ENCODE data around the gene SH3RF3.

The SH3RF3 gene

DNA sequence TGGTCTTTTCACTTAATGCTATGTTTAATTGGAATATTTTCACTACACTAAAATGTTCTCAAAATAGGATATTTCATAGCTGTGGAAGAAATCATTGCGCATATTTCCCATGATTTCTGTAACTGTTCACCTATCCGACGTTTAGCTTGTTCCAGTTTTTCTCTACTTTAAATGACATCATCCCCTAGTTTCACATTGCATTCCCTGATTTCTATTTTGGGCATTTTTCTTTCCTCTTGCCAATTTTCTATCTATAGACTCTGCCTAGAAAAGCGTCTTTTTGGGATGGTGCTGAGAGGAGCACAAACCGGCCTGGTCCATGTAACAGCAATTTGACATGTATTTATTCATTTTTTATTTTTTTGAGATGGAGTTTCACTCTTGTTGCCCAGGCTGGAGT is 163.4 kb downstream of the SH3RF3 start:
- DNase-seq: no peak

- no peak for DNase-seq
These were observed 164.7 kb downstream of the SH3RF3 start for GRCh38 chr2:109293663-109294062.

DNA sequence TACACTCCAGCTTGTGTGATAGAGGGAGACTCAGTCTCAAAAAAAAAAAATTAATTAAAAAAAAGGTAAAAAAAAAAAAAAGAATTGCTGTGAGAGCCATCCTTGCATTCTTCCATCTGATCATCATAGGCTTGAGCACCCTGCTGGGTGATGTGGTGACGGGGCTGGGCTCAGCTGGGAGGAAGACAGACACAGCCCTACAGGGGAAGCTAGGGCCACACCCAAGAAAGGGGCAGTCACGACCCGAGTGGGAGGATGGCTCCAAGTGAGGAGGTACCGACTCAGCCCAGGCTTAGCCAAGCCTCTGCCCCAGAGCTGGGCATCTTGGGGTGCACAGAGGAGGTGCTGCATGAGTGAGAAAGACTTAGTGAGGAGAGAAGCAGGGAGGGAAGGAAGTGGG is 165.5 kb downstream of the SH3RF3 start:
- DNase-seq: no peak

- DNase-seq: no peak
These were observed 166.2 kb downstream of the SH3RF3 start for GRCh38 chr2:109295070-109295780.

GRCh38 chr2:109295781-109296117 is 166.7 kb downstream of the SH3RF3 start:
- DNase-seq: no peak

DNA sequence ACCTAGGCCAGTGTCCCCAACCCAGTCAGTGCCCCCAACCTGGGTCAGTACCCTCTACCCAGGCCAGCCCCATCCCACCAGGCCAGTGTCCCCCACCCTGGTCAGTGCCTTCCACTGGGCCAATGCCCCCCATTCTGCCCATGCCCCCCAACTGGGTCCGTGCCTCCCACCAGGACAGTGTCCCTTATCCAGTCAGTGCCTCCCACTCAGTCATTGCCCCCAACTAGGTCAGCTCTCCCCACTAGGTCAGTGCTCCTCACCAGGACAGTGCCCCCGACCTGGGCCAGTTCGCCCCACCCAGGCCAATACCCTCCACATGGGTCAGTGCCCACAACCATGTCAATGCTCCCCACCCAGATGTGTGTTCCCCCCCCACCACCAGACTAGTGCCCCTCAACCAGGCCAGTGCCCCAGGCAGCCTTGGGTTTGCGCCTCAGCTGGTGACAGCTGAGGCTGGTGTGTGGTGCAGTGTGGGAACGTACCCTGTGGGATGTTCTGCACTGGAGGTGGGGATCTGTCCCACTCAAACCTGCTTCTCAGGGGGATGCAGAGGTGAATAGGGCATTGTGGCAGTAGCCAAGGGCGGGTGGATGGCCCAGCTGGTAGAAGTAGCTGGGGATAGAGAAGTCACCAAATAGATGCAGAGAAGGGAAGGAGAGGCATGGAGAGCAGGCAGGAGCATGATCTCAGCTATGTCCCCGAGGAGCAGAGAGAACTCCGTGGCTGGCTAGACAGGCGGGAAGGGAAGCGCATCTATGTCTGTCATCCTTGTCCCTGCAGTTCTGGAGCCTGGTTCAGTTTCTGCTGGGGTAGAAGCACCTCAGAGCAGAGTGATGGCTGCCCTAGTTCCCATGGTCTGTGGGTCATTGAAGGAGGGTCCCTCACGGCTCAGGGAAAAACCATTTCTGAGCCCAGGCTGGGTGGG is 168.8 kb downstream of the SH3RF3 start:
- DNase-seq: no peak

DNA sequence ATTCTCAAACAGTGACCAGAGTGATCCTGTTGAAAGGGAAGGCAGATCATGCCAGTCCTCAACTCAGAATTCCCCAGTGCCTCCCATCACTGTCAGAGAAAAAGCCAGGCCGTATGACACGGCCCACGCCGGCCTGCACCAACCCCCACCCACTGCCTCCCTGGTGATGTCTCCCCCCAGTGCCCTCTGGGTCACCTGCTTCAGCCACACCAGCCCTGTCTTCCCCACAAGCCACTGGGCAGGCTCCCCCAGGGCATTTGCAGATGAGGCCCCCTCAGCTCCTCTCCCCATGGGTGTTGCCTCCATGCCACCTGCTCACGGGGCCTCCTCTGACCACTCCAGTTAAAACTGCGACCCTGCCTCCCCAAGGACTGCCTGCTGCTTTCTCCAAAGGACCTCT is 169.8 kb downstream of the SH3RF3 start:
- no peak for DNase-seq

- no peak for DNase-seq
These were observed 170.5 kb downstream of the SH3RF3 start for GRCh38 chr2:109299536-109299935.

DNA sequence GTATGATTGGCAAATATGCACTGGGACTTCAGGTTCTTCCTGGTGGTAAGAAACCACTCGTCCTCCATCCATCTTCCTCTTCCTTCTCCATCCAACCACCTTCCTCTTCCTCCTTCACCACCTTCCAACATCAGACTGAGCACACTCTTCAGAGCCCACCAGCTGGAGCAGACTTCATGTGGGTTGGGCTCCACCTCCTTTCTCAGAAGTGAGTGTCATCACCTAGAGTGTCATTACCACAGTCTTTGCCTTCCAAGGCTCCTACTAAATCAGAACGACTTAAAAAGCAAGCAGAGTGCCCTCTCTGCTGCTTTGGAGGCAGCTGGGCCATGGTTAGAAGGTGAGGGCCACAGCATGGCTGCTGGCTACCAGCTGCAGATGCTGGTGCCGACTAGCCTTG is 171.6 kb downstream of the SH3RF3 start:
- no peak for DNase-seq

GRCh38 chr2:109301746-109302145 is 172.7 kb downstream of the SH3RF3 start:
- no peak for DNase-seq

GRCh38 chr2:109302319-109302718 is 173.3 kb downstream of the SH3RF3 start:
- no peak for DNase-seq

- no peak for DNase-seq
These were observed 175.2 kb downstream of the SH3RF3 start for GRCh38 chr2:109304242-109304641.

DNA sequence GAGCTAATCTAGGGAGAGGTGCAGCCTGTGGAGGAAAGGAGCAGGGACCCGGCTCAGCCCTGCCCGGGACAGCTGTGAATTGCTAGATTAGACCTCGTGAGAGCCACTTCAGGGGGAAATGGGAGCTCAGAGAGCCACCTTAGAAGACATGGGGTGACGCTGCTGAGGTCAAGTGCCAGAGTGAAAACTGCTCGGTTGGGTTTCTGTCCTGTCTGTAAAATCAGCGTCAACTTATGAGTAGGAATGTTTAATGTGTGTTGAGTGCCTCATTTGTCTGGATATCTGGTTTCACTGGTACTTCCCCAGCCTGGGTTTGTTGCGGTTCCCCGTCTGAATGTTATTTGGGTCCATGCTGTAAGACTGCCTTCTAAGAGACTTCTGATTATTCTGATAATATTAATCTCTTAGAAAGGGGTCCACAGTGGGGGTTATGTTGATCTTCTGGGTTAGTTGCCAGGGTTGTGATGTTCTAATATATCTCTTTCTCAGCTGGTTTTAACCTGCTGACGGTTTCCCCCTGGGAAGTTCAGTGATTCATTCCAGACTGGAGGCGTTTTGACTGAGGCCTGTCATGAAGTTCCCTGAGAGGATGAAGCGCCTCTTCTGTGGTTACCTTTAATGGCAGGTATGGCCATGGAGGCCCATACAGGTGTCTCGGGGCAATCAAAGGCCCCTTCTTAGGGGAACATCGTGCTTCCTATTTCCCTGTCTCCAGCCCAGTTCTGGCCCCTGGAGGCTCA is 175.9 kb downstream of the SH3RF3 start:
- no peak for DNase-seq

GRCh38 chr2:109305490-109306167 is 176.6 kb downstream of the SH3RF3 start:
- no peak for DNase-seq

- DNase-seq: no peak
These were observed 177.2 kb downstream of the SH3RF3 start for GRCh38 chr2:109306190-109306589.

- DNase-seq: no peak
These were observed 182.8 kb downstream of the SH3RF3 start for GRCh38 chr2:109311771-109312170.

GRCh38 chr2:109312902-109313301 is 183.9 kb downstream of the SH3RF3 start:
- no peak for DNase-seq

DNA sequence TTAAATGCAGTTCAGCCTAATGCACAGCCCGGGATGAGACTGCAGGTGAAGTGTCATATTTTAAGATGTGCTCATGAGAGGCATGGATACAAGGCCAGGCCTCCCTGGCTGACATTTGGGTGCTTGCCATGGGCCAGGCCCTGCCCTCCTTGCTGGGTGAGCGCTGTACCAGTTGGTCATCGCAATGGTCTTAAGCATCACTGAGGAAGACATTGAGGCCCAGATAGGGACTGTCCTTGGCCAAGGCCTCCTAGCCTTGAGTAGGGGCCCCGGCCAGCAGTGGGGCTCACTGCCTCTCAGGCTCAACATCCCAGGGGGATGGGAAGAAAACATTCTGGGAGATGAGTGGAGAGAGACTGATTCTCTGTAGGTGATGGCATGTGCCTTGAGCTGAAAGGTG is 184.3 kb downstream of the SH3RF3 start:
- DNase-seq: no peak

DNA sequence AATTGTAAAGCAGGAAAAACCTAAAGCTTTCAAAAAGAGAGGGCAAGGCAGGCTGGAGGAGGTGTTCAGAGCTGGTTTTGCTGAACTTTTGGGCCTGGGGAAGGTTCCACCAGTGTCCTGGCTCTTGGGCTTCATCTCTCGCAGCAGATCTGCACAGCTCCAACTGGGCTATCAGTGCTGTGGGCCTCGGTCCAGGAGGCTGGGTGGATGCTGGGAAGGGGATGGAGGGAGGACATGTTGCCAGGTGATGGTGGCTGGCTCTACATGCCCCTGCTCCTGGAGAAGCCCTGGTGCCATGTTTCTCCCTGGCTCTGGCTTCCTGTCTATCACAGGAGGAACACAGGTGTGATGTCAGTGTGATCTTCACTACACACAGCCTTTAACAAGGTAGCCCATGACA is 187.1 kb downstream of the SH3RF3 start:
- DNase-seq: no peak

GRCh38 chr2:109317471-109318095 is 188.6 kb downstream of the SH3RF3 start:
- DNase-seq: no peak

GRCh38 chr2:109318150-109318948 is 189.3 kb downstream of the SH3RF3 start:
- no peak for DNase-seq

GRCh38 chr2:109318949-109319342 is 189.9 kb downstream of the SH3RF3 start:
- DNase-seq: no peak

Data from OCI-M1 (cell line).